HG03108 (cell line): Measurements from ENCODE around the gene SCN1A.
"Not testable (repeated sequence)": the region's sequence is repeated elsewhere in the genome, so short reads cannot be mapped to it uniquely, and the experiment has no call there.

Experiments
- ATAC-seq: cut with Tn5 transposase; IDR thresholded peaks from one replicate; pipeline ENCODE4 v1.9.1; 2021; ENCODE audit warnings: moderate library complexity; ENCODE audit not compliant: unreplicated experiment

SCN1A gene

GRCh38 chr2:166135849-166136258 lies 8.0 kb upstream of the SCN1A start:
- no peak for ATAC-seq

DNA sequence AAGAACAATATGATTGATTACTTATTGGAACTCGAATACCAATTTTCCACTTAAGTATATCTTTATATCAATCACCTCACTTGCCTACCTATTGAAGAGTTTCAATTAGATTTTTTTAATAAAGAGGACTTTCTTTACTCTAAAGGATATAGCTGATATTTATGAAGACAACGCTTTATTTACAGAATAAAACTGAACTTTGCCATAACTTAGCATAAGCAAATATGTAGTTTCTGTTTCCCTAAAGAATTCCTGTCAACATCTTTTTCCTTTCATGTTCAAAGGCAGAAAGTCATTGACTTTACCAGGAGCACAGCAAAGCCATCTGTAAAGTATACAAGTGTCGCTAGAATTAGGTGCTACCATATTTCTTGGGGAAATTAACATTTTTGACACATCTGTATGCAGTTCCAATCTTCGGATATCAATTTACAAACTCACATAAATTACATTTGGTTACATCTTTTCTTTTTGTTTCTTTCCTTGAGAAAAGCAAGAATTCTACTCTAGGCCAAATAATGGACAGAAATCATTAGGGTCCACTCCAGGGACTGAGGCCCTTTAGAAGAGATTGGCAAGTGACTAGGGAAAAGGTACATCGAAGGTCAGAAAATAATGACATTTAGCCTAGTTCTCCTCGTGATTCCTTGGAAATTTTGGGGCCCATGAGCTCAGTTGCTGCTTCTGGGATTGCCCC lies 7.5 kb upstream of the SCN1A start:
- ATAC-seq, result no peak

- ATAC-seq, result no peak
These were observed 6.7 kb upstream of the SCN1A start for GRCh38 chr2:166134252-166135151.

- no peak for ATAC-seq
These were observed 5.8 kb upstream of the SCN1A start for GRCh38 chr2:166133653-166134052.

DNA sequence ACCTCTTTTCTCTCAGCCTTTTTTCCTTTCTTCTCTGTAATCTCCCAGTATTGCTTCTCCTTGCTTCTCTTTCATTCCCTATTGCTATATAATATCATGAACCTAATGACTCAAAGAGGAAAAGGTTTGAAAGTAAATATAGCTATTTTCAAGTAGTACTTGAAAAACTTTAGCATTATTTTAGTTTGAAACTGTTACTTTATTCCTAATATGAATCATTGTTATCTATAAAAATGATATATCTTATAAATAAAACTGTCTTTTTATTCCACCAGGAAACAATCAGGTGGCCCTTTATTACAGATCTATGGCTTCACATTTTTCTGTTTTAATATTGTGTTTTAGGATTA lies 311 bp upstream of the SCN1A start:
- no peak for ATAC-seq

DNA sequence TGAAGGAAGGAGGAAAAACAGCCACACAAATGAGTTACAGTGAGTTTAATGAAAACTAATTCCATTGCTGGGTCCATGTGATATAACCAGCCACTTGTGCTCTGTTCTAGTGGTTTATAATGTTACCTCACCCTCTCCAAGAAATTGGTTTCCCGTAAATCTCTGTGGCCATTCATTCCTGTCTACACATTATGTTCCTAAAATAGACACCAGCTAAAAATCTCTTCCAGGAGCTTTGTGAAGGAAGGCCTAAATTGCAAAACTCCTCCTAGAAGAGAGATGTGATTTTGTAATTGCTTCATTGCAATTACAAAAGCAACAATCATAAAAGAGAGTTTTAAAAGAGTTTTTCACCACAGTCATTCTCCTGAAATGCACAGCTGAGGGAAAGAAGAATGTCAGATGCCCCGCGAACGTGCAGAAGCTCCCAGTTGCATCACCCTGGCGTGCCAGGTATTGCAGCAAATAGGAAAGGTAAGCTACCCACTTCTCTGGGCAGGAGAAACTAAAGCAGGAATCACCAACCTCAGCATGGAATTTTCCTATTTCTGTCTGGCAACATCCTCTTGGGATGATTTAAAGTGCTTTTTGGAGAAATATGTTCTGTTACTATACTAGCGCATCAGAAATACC lies 1.7 kb downstream of the SCN1A start:
- no peak for ATAC-seq

DNA sequence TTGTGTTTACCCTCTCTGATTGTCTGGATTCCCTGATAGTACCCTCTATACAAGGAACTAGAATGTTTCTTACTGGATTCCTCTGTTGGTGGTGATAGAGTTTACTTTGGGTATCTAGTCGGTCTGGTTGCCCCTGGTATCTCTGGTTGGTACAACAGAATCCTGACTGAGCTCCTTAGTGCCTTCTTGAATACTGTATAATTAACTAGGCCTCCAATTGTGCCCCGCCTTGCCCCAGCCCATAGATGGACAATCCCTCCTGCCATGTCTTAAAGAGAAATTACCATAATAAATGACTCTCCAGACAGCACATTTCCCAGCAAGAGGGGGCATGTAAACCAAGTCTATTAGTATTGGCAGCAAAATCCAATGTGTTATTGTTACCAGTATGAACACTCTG lies 2.3 kb downstream of the SCN1A start:
- ATAC-seq, result no peak

GRCh38 chr2:166118180-166118579 lies 9.6 kb downstream of the SCN1A start:
- no peak for ATAC-seq

DNA sequence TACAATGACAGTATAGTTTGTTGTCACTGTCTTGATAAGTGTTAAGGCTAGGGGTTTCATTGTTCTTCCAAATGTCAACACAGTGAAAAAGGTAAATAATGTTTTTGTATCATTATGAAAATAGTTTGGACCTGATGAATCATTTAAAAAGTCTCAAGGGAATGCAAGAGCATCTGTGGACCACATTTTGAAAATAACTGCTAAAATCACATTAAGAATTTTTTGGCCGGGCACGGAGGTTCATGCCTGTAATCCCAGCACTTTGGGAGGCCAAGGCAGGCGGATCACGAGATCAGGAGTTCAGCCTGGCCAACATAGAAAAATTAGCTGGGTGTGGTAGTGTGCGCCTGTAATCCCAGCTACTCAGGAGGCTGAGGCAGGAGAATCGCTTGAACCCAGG lies 10.3 kb downstream of the SCN1A start:
- ATAC-seq, result no peak

GRCh38 chr2:166115589-166115988 lies 12.2 kb downstream of the SCN1A start:
- no peak for ATAC-seq

DNA sequence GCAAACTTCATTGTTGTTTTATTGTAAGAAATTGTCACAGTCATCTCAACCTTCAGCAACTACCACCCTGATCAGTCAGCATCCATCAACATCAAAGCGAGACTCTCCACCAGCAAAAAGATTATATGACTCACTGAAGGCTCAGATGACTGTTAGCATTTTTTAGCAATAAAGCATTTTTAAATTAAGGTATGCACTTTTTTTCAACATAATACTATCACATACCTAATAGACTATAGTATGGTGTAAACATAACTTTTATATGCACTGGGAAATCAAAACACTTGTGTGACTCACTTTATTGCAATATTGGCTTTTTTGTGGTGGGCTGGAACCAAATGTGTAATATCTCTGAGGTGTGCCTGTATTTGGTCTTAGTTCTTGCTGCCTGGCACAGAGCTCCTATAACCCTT lies 15.6 kb downstream of the SCN1A start:
- no peak for ATAC-seq

GRCh38 chr2:166106431-166107015 lies 21.3 kb downstream of the SCN1A start:
- no peak for ATAC-seq

DNA sequence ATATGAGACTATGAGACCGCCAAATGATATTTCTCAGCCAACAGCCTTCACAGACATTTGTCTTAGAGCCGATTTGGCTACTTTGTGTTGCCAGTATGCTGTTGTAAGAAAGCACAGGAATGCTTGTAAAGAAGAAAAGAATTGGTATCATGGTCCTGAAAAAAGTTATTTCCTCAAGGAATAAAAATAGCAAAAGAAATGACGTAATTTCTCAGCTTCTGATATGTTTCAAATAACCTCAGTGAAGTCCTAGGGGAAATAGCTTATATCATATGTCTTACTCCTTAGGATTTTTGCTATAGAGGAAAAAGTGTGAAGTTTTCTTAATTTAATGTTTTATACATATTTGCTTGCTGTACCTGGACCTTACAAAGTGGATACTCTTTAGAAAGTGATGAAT lies 23.0 kb downstream of the SCN1A start:
- no peak for ATAC-seq

- ATAC-seq, result no peak
These were observed 23.7 kb downstream of the SCN1A start for GRCh38 chr2:166104084-166104483.

GRCh38 chr2:166103277-166103676 lies 24.5 kb downstream of the SCN1A start:
- not testable (repeated sequence) for ATAC-seq

- no peak for ATAC-seq
These were observed 33.5 kb downstream of the SCN1A start for GRCh38 chr2:166094325-166094724.

- ATAC-seq, result no peak
These were observed 34.9 kb downstream of the SCN1A start for GRCh38 chr2:166092889-166093288.

GRCh38 chr2:166091439-166091838 lies 36.4 kb downstream of the SCN1A start:
- ATAC-seq, result no peak

- ATAC-seq, result no peak
These were observed 36.9 kb downstream of the SCN1A start for GRCh38 chr2:166090908-166091307.

DNA sequence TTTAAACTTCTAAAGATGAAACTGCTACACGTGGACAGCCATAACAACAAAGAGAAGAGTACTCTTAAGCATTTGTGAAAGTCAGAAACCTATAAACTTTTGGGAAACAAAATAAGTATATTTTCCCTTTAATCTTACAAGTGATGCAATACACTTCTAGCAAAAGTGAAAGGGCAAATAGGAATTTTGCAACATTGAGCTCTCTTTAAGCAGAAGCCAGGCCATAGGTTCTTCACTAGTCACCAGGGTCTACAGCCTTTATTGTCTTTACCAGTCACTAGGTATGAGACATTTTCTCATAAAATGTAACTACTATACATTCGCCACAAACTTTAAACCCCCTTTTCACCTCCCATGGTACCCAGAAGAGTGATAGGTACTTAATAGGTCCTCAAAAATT lies 37.5 kb downstream of the SCN1A start:
- ATAC-seq, result no peak

GRCh38 chr2:166088634-166089033 lies 39.2 kb downstream of the SCN1A start:
- ATAC-seq, result no peak

GRCh38 chr2:166084301-166084700 lies 43.5 kb downstream of the SCN1A start:
- ATAC-seq, result no peak
